ENCODE measurements around the gene THSD7A.

Gene THSD7A

GRCh38 chr7:11841657-11842056 lies 9.7 kb upstream of the THSD7A start:
- Histone ChIP-seq H3K9me3 (ENCODE audit: control insufficient read depth, insufficient read depth, low read length) (no peaks in the 10 kb centered on the region), H3K36me3 (ENCODE audit: control insufficient read depth, insufficient read depth, low read length) (no peaks in the 10 kb centered on the region), H3K27me3 (ENCODE audit: control insufficient read depth, insufficient read depth, low read length) (no peaks in the 10 kb centered on the region), H3K4me1 (ENCODE audit: control insufficient read depth, insufficient read depth, low read length) (peaks cover 9% of the 10 kb centered on the region), H3K9ac (ENCODE audit: low read depth, low read length) (no peak overlapping the region), H3K4me3 (ENCODE audit: low read depth, low read length) (no peak overlapping the region)

- no peak overlapping the region for H3K4me3 ChIP-seq (ENCODE audit: low read depth, low read length)
- H3K36me3 ChIP-seq (ENCODE audit: control insufficient read depth, insufficient read depth, low read length): no peaks in the 10 kb centered on the region
- peaks cover 4% of the 10 kb centered on the region for H3K27me3 ChIP-seq (ENCODE audit: control insufficient read depth, insufficient read depth, low read length)
- H3K9me3 ChIP-seq (ENCODE audit: control insufficient read depth, insufficient read depth, low read length): no peaks in the 10 kb centered on the region
- H3K4me1 ChIP-seq (ENCODE audit: control insufficient read depth, insufficient read depth, low read length): peaks cover 4% of the 10 kb centered on the region
- H3K9ac ChIP-seq (ENCODE audit: low read depth, low read length): no peak overlapping the region
Observed at GRCh38 chr7:11835260-11835659, 3.3 kb upstream of the THSD7A start.

GRCh38 chr7:11833431-11833830 lies 1.4 kb upstream of the THSD7A start:
- H3K36me3 ChIP-seq (ENCODE audit: control insufficient read depth, insufficient read depth, low read length): no peaks in the 10 kb centered on the region
- H3K4me3 ChIP-seq (ENCODE audit: low read depth, low read length): no peak overlapping the region
- H3K9me3 ChIP-seq (ENCODE audit: control insufficient read depth, insufficient read depth, low read length): no peaks in the 10 kb centered on the region
- H3K27me3 ChIP-seq (ENCODE audit: control insufficient read depth, insufficient read depth, low read length): peaks cover 10% of the 10 kb centered on the region
- H3K9ac ChIP-seq (ENCODE audit: low read depth, low read length): no peak overlapping the region
- peaks cover 4% of the 10 kb centered on the region for H3K4me1 ChIP-seq (ENCODE audit: control insufficient read depth, insufficient read depth, low read length)

GRCh38 chr7:11831156-11831735 lies 752 bp downstream of the THSD7A start:
- H3K9me3 ChIP-seq (ENCODE audit: control insufficient read depth, insufficient read depth, low read length): no peaks in the 10 kb centered on the region
- H3K4me1 ChIP-seq (ENCODE audit: control insufficient read depth, insufficient read depth, low read length): peaks cover 4% of the 10 kb centered on the region
- no peaks in the 10 kb centered on the region for H3K36me3 ChIP-seq (ENCODE audit: control insufficient read depth, insufficient read depth, low read length)
- H3K4me3 ChIP-seq (ENCODE audit: low read depth, low read length): peak overlapping the region; percentile 52
- peaks cover 10% of the 10 kb centered on the region for H3K27me3 ChIP-seq (ENCODE audit: control insufficient read depth, insufficient read depth, low read length)
- H3K9ac ChIP-seq (ENCODE audit: low read depth, low read length): no peak overlapping the region

GRCh38 chr7:11830582-11831155 lies 1.3 kb downstream of the THSD7A start:
- peak overlapping the region; percentile 52 for H3K4me3 ChIP-seq (ENCODE audit: low read depth, low read length)
- peaks cover 4% of the 10 kb centered on the region for H3K4me1 ChIP-seq (ENCODE audit: control insufficient read depth, insufficient read depth, low read length)
- H3K27me3 ChIP-seq (ENCODE audit: control insufficient read depth, insufficient read depth, low read length): peaks cover 10% of the 10 kb centered on the region
- no peaks in the 10 kb centered on the region for H3K9me3 ChIP-seq (ENCODE audit: control insufficient read depth, insufficient read depth, low read length)
- H3K9ac ChIP-seq (ENCODE audit: low read depth, low read length): no peak overlapping the region
- H3K36me3 ChIP-seq (ENCODE audit: control insufficient read depth, insufficient read depth, low read length): no peaks in the 10 kb centered on the region

GRCh38 chr7:11829954-11830353 lies 2.0 kb downstream of the THSD7A start:
- Histone ChIP-seq H3K4me3 (ENCODE audit: low read depth, low read length) (no peak overlapping the region), H3K9ac (ENCODE audit: low read depth, low read length) (no peak overlapping the region), H3K27me3 (ENCODE audit: control insufficient read depth, insufficient read depth, low read length) (peaks cover 10% of the 10 kb centered on the region), H3K36me3 (ENCODE audit: control insufficient read depth, insufficient read depth, low read length) (no peaks in the 10 kb centered on the region), H3K4me1 (ENCODE audit: control insufficient read depth, insufficient read depth, low read length) (peaks cover 4% of the 10 kb centered on the region), H3K9me3 (ENCODE audit: control insufficient read depth, insufficient read depth, low read length) (no peaks in the 10 kb centered on the region)

GRCh38 chr7:11819947-11820346 lies 12.1 kb downstream of the THSD7A start:
- H3K4me3 ChIP-seq (ENCODE audit: low read depth, low read length): no peak overlapping the region
- H3K9ac ChIP-seq (ENCODE audit: low read depth, low read length): no peak overlapping the region
- no peaks in the 10 kb centered on the region for H3K36me3 ChIP-seq (ENCODE audit: control insufficient read depth, insufficient read depth, low read length)
- peaks cover 9% of the 10 kb centered on the region for H3K4me1 ChIP-seq (ENCODE audit: control insufficient read depth, insufficient read depth, low read length)
- no peaks in the 10 kb centered on the region for H3K9me3 ChIP-seq (ENCODE audit: control insufficient read depth, insufficient read depth, low read length)
- no peaks in the 10 kb centered on the region for H3K27me3 ChIP-seq (ENCODE audit: control insufficient read depth, insufficient read depth, low read length)

GRCh38 chr7:11819271-11819670 lies 12.7 kb downstream of the THSD7A start:
- Histone ChIP-seq H3K4me1 (ENCODE audit: control insufficient read depth, insufficient read depth, low read length) (peaks cover 9% of the 10 kb centered on the region), H3K27me3 (ENCODE audit: control insufficient read depth, insufficient read depth, low read length) (no peaks in the 10 kb centered on the region), H3K9ac (ENCODE audit: low read depth, low read length) (no peak overlapping the region), H3K9me3 (ENCODE audit: control insufficient read depth, insufficient read depth, low read length) (no peaks in the 10 kb centered on the region), H3K4me3 (ENCODE audit: low read depth, low read length) (no peak overlapping the region), H3K36me3 (ENCODE audit: control insufficient read depth, insufficient read depth, low read length) (no peaks in the 10 kb centered on the region)

GRCh38 chr7:11818281-11818680 lies 13.7 kb downstream of the THSD7A start:
- Histone ChIP-seq H3K36me3 (ENCODE audit: control insufficient read depth, insufficient read depth, low read length) (no peaks in the 10 kb centered on the region), H3K9ac (ENCODE audit: low read depth, low read length) (no peak overlapping the region), H3K4me1 (ENCODE audit: control insufficient read depth, insufficient read depth, low read length) (peaks cover 9% of the 10 kb centered on the region), H3K4me3 (ENCODE audit: low read depth, low read length) (no peak overlapping the region), H3K27me3 (ENCODE audit: control insufficient read depth, insufficient read depth, low read length) (no peaks in the 10 kb centered on the region), H3K9me3 (ENCODE audit: control insufficient read depth, insufficient read depth, low read length) (no peaks in the 10 kb centered on the region)

- H3K4me1 ChIP-seq (ENCODE audit: control insufficient read depth, insufficient read depth, low read length): peaks cover 9% of the 10 kb centered on the region
- no peaks in the 10 kb centered on the region for H3K9me3 ChIP-seq (ENCODE audit: control insufficient read depth, insufficient read depth, low read length)
- H3K36me3 ChIP-seq (ENCODE audit: control insufficient read depth, insufficient read depth, low read length): no peaks in the 10 kb centered on the region
- H3K9ac ChIP-seq (ENCODE audit: low read depth, low read length): no peak overlapping the region
- H3K27me3 ChIP-seq (ENCODE audit: control insufficient read depth, insufficient read depth, low read length): no peaks in the 10 kb centered on the region
- no peak overlapping the region for H3K4me3 ChIP-seq (ENCODE audit: low read depth, low read length)
Observed at GRCh38 chr7:11817111-11817740, 14.8 kb downstream of the THSD7A start.

GRCh38 chr7:11811709-11812108 lies 20.3 kb downstream of the THSD7A start:
- Histone ChIP-seq H3K4me1 (ENCODE audit: control insufficient read depth, insufficient read depth, low read length) (peaks cover 5% of the 10 kb centered on the region), H3K9ac (ENCODE audit: low read depth, low read length) (no peak overlapping the region), H3K9me3 (ENCODE audit: control insufficient read depth, insufficient read depth, low read length) (no peaks in the 10 kb centered on the region), H3K4me3 (ENCODE audit: low read depth, low read length) (no peak overlapping the region), H3K36me3 (ENCODE audit: control insufficient read depth, insufficient read depth, low read length) (no peaks in the 10 kb centered on the region), H3K27me3 (ENCODE audit: control insufficient read depth, insufficient read depth, low read length) (no peaks in the 10 kb centered on the region)

GRCh38 chr7:11810043-11810625 lies 21.9 kb downstream of the THSD7A start:
- Histone ChIP-seq H3K9me3 (ENCODE audit: control insufficient read depth, insufficient read depth, low read length) (no peaks in the 10 kb centered on the region), H3K36me3 (ENCODE audit: control insufficient read depth, insufficient read depth, low read length) (no peaks in the 10 kb centered on the region), H3K27me3 (ENCODE audit: control insufficient read depth, insufficient read depth, low read length) (no peaks in the 10 kb centered on the region), H3K4me1 (ENCODE audit: control insufficient read depth, insufficient read depth, low read length) (peaks cover 5% of the 10 kb centered on the region), H3K9ac (ENCODE audit: low read depth, low read length) (no peak overlapping the region), H3K4me3 (ENCODE audit: low read depth, low read length) (no peak overlapping the region)
